B cell (primary cell): ENCODE results near the gene AXIN2. TPM values are rescaled to one million over a fixed set of nuclear protein-coding genes. Genes with fewer than 3 reads are reported as not detected.

Experiments used
- ATAC-seq: fragments of 200-7000 bp; cut with Tn5 transposase; one replicate; pipeline ENCODE4 v1.10.0; 2021; ENCODE audit warnings: low read depth, mild to moderate bottlenecking, moderate number of reproducible peaks, moderate library complexity
- CTCF ChIA-PET: fragments of 350-600 bp; sonication (Branson Sonifier 250); formaldehyde crosslinking; loops from one replicate; lab custom pipeline; 2021; ENCODE audit warnings: antibody characterized with exemption, inconsistent platforms; lab: Charles Lee
- POLR2A ChIA-PET: fragments of 350-600 bp; sonication (Branson Sonifier 250); formaldehyde crosslinking; loops from one replicate; lab custom pipeline; 2021; ENCODE audit warnings: antibody characterized with exemption; lab: Charles Lee
- DNase-seq: peaks from one replicate; pipeline ENCODE4 v3.0.0; 2013
- H2AFZ ChIP-seq: 2 replicates; pipeline ENCODE4 v1.6.1; 2012; ENCODE audit warnings: mild to moderate bottlenecking, low read depth, low read length; ENCODE audit not compliant: insufficient read depth, poor library complexity, severe bottlenecking
- H3K27ac ChIP-seq, 2 donors: 1 replicate in 1 of 2; 2 replicates in 1 of 2; pipeline ENCODE4 v1.5.1; 2012 to 2013; ENCODE audit warnings: low read length in 2 of 2, mild to moderate bottlenecking in 2 of 2, moderate library complexity in 1 of 2
- H3K27me3 ChIP-seq, 4 experiments: fragments of 200-600 bp in 1 of 4; sonication (generic) in 1 of 4; replicated peaks in 1 of 4; 1 replicate in 2 of 4; 2 replicates in 2 of 4; pipeline versions ENCODE4 v1.6.1 to v1.7.0; 2013 to 2016; ENCODE audit warnings: low read length in 3 of 4, mild to moderate bottlenecking in 2 of 4, mixed read lengths in 1 of 4, moderate library complexity in 1 of 4; ENCODE audit not compliant: insufficient read depth in 4 of 4, control insufficient read depth in 3 of 4; ENCODE audit errors: control extremely low read depth in 1 of 4
- H3K36me3 ChIP-seq, 2 experiments: replicated peaks in 1 of 2; 1 replicate in 1 of 2; 2 replicates in 1 of 2; pipeline versions ENCODE4 v1.6.1 to v1.7.1; 2013; ENCODE audit warnings: low read length in 1 of 2; ENCODE audit not compliant: insufficient read depth in 2 of 2, control insufficient read depth in 1 of 2; ENCODE audit errors: control extremely low read depth in 1 of 2, extremely low read depth in 1 of 2
- H3K4me1 ChIP-seq, 2 donors: fragments of 200-600 bp in 1 of 2; sonication (generic) in 1 of 2; 1 replicate in 1 of 2; 2 replicates in 1 of 2; pipeline versions ENCODE4 v1.5.1 to v1.6.1; 2013 to 2017; ENCODE audit warnings: low read length in 2 of 2; ENCODE audit not compliant: control insufficient read depth in 2 of 2, insufficient read depth in 2 of 2
- H3K4me2 ChIP-seq: replicated peaks from 2 replicates; pipeline ENCODE3; 2012; ENCODE audit warnings: mild to moderate bottlenecking, low read depth, low read length; ENCODE audit not compliant: poor library complexity, severe bottlenecking
- H3K4me3 ChIP-seq, 5 experiments: fragments of 200-600 bp in 1 of 5; sonication (generic) in 1 of 5; 1 replicate in 3 of 5; 2 replicates in 2 of 5; pipeline versions ENCODE4 v1.5.1 to v1.7.0; 2011 to 2016; ENCODE audit warnings: low read length in 4 of 5, mild to moderate bottlenecking in 4 of 5, low read depth in 2 of 5, control low read depth in 1 of 5, moderate library complexity in 1 of 5; ENCODE audit not compliant: insufficient read depth in 1 of 5; ENCODE audit errors: control extremely low read depth in 1 of 5, extremely low read depth in 1 of 5
- H3K79me2 ChIP-seq: fragments of 200-600 bp; sonication (generic); one replicate; pipeline ENCODE4 v1.6.0; 2016; ENCODE audit warnings: low read length; ENCODE audit not compliant: control insufficient read depth, insufficient read depth
- H3K9ac ChIP-seq: fragments of 200-600 bp; sonication (generic); 2 replicates; pipeline ENCODE4 v1.6.1; 2017; ENCODE audit warnings: mild to moderate bottlenecking, low read length, moderate library complexity
- H3K9me3 ChIP-seq, 3 donors: one replicate each; pipeline versions ENCODE4 v1.6.1 to v1.7.1; 2013; ENCODE audit warnings: low read length in 2 of 3; ENCODE audit not compliant: control insufficient read depth in 2 of 3, insufficient read depth in 1 of 3; ENCODE audit errors: control extremely low read depth in 1 of 3
- H4K20me1 ChIP-seq: 2 replicates; pipeline ENCODE4 v1.6.0; 2012; ENCODE audit warnings: mild to moderate bottlenecking, low read length; ENCODE audit not compliant: insufficient read depth, control insufficient read depth, poor library complexity, severe bottlenecking
- H3K27ac Mint-ChIP-seq: one replicate; pipeline ENCODE4 v1.8.0; 2021; ENCODE audit warnings: mixed read lengths
- H3K27me3 Mint-ChIP-seq: one replicate; pipeline ENCODE4 v1.8.0; 2021; ENCODE audit warnings: mixed read lengths
- H3K4me1 Mint-ChIP-seq: one replicate; pipeline ENCODE4 v1.8.0; 2021; ENCODE audit warnings: mixed read lengths
- H3K4me3 Mint-ChIP-seq: one replicate; pipeline ENCODE4 v1.8.0; 2021; ENCODE audit warnings: mixed read lengths
- H3K9me3 Mint-ChIP-seq: one replicate; pipeline ENCODE4 v1.8.0; 2022; ENCODE audit warnings: mixed read lengths; ENCODE audit not compliant: insufficient read depth
- EZH2 ChIP-seq: IDR thresholded peaks from 2 replicates; pipeline ENCODE4 v1.6.1; 2012; ENCODE audit warnings: borderline replicate concordance, low read depth, mild to moderate bottlenecking, moderate library complexity, low read length; ENCODE audit not compliant: insufficient read depth, poor library complexity, severe bottlenecking
- WGBS: methylation state at CpG from one replicate; pipeline ENCODE4 v1.1.5; 2013; ENCODE audit warnings: missing lambda C conversion rate; ENCODE audit not compliant: insufficient coverage; 5-methylcytosine and 5-hydroxymethylcytosine counted together
- intact Hi-C: fragments of 100-400 bp; cut with micrococcal nuclease; formaldehyde crosslinking; loops from one replicate; pipeline ENCODE4 v1.10.0; 2022
- polyA plus RNA-seq: library from polyadenylated mRNA; depleted of rRNA; stranded (reverse); fragments of >200 nt; gene quantifications from 2 replicates; pipeline ENCODE4 v1.2.3, GENCODE V29; 2012
- total RNA-seq, 2 donors: library from RNA; stranded (reverse); fragments of 120-200 nt in 1 of 2; gene quantifications; 1 replicate in 1 of 2; 2 replicates in 1 of 2; pipeline versions ENCODE4 v1.2.3 to v1.2.4, GENCODE V29; 2013 to 2022
- TF ChIP-seq, protein P1 (sequence below): fragments of 200-600 bp; IDR thresholded peaks from one replicate; pipeline ENCODE4 v1.8.0; 2022; ENCODE audit warnings: antibody characterized with exemption, mild to moderate bottlenecking

Gene AXIN2
- total and polyA plus RNA-seq, 2 donors (not counting 1 experiment from before 2014, with no cell fraction given) = 0.16 to 1.2 TPM

DNA sequence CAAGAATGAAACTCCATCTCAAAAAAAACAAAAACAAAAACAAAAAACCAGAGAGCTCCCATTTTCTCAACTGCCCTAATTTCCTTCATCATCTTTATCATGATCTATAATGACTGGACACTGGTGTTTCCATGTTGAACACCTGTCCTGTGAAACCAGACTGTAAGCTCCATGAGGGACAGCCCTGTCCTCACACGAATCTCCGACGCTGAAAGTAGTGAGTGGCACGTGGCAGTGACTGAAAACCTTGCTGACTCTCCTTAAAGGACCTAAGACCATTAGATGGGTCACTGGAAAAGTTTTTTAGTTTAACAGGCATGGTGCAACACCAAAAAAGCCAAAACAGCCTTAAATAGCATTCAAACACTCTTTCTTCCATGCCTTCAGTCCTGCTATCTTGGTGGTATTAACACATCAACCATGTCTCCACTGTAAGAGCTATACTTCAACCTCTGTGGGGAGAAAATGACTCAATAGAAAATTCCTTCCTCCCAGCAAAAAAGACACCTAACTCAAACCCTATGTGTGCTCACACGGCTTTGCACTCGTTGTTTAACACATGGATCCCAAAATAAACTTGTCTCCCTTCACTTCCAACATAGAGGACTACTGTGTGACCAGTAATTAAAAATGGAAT, 8.3 kb downstream of the AXIN2 start:
- 83% methylated on average over 1 of the region's 6 CpGs for WGBS
- peaks cover 0 to 24% (median 11%) of the 10 kb centered on the region in 4 experiments for H3K27me3 ChIP-seq
- H2AFZ ChIP-seq = no peak overlapping the region
- Mint-ChIP-seq H3K9me3 (no peaks in the 10 kb centered on the region), H3K4me1 (no peaks in the 10 kb centered on the region), H3K27ac (no peak overlapping the region), H3K4me3 (no peak overlapping the region), H3K27me3 (peaks cover 16% of the 10 kb centered on the region)
- H3K36me3 ChIP-seq = no peaks in the 10 kb centered on the region
- no peak for DNase-seq
- peaks cover 33% of the 10 kb centered on the region for H4K20me1 ChIP-seq
- ATAC-seq = no peak
- ChIA-PET CTCF (no interaction called here), POLR2A (no interaction called here)
- no peaks in the 10 kb centered on the region for H3K79me2 ChIP-seq
- no peak overlapping the region for H3K9ac ChIP-seq
- peaks cover 0 to 4% of the 10 kb centered on the region in 2 donors for H3K4me1 ChIP-seq
- intact Hi-C loops = no loop called here
- H3K4me3 ChIP-seq = no peak overlapping the region
- no peak overlapping the region for H3K27ac ChIP-seq
- no peak overlapping the region for H3K4me2 ChIP-seq
- TF ChIP-seq, protein P1, sequence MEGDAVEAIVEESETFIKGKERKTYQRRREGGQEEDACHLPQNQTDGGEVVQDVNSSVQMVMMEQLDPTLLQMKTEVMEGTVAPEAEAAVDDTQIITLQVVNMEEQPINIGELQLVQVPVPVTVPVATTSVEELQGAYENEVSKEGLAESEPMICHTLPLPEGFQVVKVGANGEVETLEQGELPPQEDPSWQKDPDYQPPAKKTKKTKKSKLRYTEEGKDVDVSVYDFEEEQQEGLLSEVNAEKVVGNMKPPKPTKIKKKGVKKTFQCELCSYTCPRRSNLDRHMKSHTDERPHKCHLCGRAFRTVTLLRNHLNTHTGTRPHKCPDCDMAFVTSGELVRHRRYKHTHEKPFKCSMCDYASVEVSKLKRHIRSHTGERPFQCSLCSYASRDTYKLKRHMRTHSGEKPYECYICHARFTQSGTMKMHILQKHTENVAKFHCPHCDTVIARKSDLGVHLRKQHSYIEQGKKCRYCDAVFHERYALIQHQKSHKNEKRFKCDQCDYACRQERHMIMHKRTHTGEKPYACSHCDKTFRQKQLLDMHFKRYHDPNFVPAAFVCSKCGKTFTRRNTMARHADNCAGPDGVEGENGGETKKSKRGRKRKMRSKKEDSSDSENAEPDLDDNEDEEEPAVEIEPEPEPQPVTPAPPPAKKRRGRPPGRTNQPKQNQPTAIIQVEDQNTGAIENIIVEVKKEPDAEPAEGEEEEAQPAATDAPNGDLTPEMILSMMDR = no peak
- no peak for TF ChIP-seq EZH2
- peaks cover 0 to 5% (median 0%) of the 10 kb centered on the region in 3 donors for H3K9me3 ChIP-seq

DNA sequence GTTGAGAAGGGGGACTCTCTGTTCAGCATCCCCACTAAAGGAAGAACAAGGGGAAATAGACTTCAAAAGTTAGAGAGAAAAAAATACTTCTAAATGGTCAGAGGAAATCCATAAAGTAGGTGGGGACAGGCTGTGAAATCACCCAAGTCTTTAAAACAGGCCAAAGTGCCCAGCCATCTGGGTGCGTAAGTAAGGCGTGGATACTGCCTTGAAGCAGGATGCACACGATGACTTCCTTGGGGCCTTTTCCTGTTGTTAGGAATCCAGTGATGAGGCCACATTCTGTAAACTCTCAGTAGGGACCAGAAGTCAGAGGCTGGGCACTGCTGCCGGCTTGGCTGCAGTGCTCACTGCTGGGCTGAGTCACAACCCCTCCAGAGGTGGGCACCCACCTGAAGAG, 9.2 kb downstream of the AXIN2 start:
- Histone ChIP-seq H3K27ac (no peak overlapping the region), H3K27me3 (peaks cover 0 to 14% (median 6%) of the 10 kb centered on the region in 4 experiments), H3K9me3 (peaks cover 0 to 5% (median 0%) of the 10 kb centered on the region in 3 donors), H2AFZ (no peak overlapping the region), H3K4me1 (peaks cover 0 to 4% of the 10 kb centered on the region in 2 donors), H3K9ac (no peak overlapping the region), H4K20me1 (peaks cover 26% of the 10 kb centered on the region), H3K79me2 (no peaks in the 10 kb centered on the region), H3K4me2 (no peak overlapping the region), H3K4me3 (no peak overlapping the region), H3K36me3 (no peaks in the 10 kb centered on the region)
- ChIA-PET CTCF (no interaction called here), POLR2A (no interaction called here)
- intact Hi-C loops = no loop called here
- no peak for TF ChIP-seq EZH2
- TF ChIP-seq, protein P1 = no peak
- H3K27me3 Mint-ChIP-seq = peaks cover 16% of the 10 kb centered on the region
- 91% methylated on average over 4 of the region's 4 CpGs for WGBS
- no peaks in the 10 kb centered on the region for H3K4me1 Mint-ChIP-seq
- no peak for DNase-seq
- H3K9me3 Mint-ChIP-seq = no peaks in the 10 kb centered on the region
- no peak for ATAC-seq
- H3K4me3 Mint-ChIP-seq = no peak overlapping the region
- no peak overlapping the region for H3K27ac Mint-ChIP-seq
